NCI-H2107 (cell line): ENCODE measurements around the gene NFKBIL1.
"Not testable (repeated sequence)": the region's sequence is repeated elsewhere in the genome, so short reads cannot be mapped to it uniquely, and the experiment has no call there.

Experiments
- DNase-seq: peaks from one replicate; lab custom pipeline; 2025; lab: John Stamatoyannopoulos, UW

Gene NFKBIL1

GRCh38 chr6:31546958-31547726 lies at the start of gene NFKBIL1:
Gene NFKBIL1 (plus strand): TSS chr6:31547608. CDS start chr6:31547695, 87 bp downstream.
- DNase-seq, result peak; percentile 75

- no peak for DNase-seq
Measured at GRCh38 chr6:31498748-31499147, 48.7 kb upstream of the NFKBIL1 start.

- not testable (repeated sequence) for DNase-seq
Measured at GRCh38 chr6:31499648-31500047, 47.8 kb upstream of the NFKBIL1 start.

GRCh38 chr6:31502586-31502985 lies 44.8 kb upstream of the NFKBIL1 start:
- no peak for DNase-seq

GRCh38 chr6:31509036-31509435 lies 38.4 kb upstream of the NFKBIL1 start:
- not testable (repeated sequence) for DNase-seq

GRCh38 chr6:31510007-31510406 lies 37.4 kb upstream of the NFKBIL1 start:
- DNase-seq, result no peak

GRCh38 chr6:31513456-31514165 lies 33.8 kb upstream of the NFKBIL1 start:
- no peak for DNase-seq

GRCh38 chr6:31521835-31522234 lies 25.6 kb upstream of the NFKBIL1 start:
- no peak for DNase-seq

GRCh38 chr6:31525553-31525931 lies 21.9 kb upstream of the NFKBIL1 start:
- DNase-seq, result no peak

GRCh38 chr6:31525932-31526591 lies 21.3 kb upstream of the NFKBIL1 start:
- no peak for DNase-seq

GRCh38 chr6:31528307-31528777 lies 19.1 kb upstream of the NFKBIL1 start:
- no peak for DNase-seq

- no peak for DNase-seq
Measured at GRCh38 chr6:31528821-31529328, 18.5 kb upstream of the NFKBIL1 start, which contains the start of gene MCCD1. Gene MCCD1 (plus strand): TSS chr6:31528962. CDS start chr6:31529015, 53 bp downstream.

GRCh38 chr6:31529329-31530150 lies 17.9 kb upstream of the NFKBIL1 start:
- DNase-seq, result no peak

- DNase-seq, result no peak
Measured at GRCh38 chr6:31530659-31531058, 16.7 kb upstream of the NFKBIL1 start.

GRCh38 chr6:31531162-31531561 lies 16.2 kb upstream of the NFKBIL1 start:
- DNase-seq, result no peak

GRCh38 chr6:31531771-31532643 lies 15.4 kb upstream of the NFKBIL1 start:
- DNase-seq, result no peak

- DNase-seq, result no peak
Measured at GRCh38 chr6:31532644-31533454, 14.6 kb upstream of the NFKBIL1 start.

- DNase-seq, result no peak
Measured at GRCh38 chr6:31533455-31533841, 14.0 kb upstream of the NFKBIL1 start.

GRCh38 chr6:31534011-31534410 lies 13.4 kb upstream of the NFKBIL1 start:
- no peak for DNase-seq
